Heart left ventricle (tissue), 16 donors: ENCODE data around the gene UHRF1. TPM values are rescaled to one million over a fixed set of nuclear protein-coding genes. Genes with fewer than 3 reads are reported as not detected.

Experiments used
- ATAC-seq, 4 donors: fragments of 200-7000 bp; cut with Tn5 transposase; one replicate each; pipeline ENCODE4 v1.9.1; 2020 to 2022; ENCODE audit warnings: moderate library complexity in 4 of 4, mild to moderate bottlenecking in 3 of 4, moderate number of reproducible peaks in 1 of 4
- DNase-seq, 5 donors: peaks; one replicate each; pipeline ENCODE4 v3.0.0-alpha.2; 2020
- H3K27ac ChIP-seq, 12 donors: fragments of 200-600 bp; sonication (generic) in 4 of 12; one replicate each; pipeline versions ENCODE4 v1.5.0 to v1.8.0; 2016 to 2022; ENCODE audit warnings: mild to moderate bottlenecking in 2 of 12
- H3K27me3 ChIP-seq, 9 donors: fragments of 200-600 bp; sonication (generic) in 2 of 9; one replicate each; pipeline versions ENCODE4 v1.5.1 to v1.8.0; 2016 to 2022; ENCODE audit warnings: mild to moderate bottlenecking in 3 of 9
- H3K36me3 ChIP-seq, 9 donors: fragments of 200-600 bp; sonication (generic) in 2 of 9; one replicate each; pipeline versions ENCODE4 v1.5.0 to v1.8.0; 2018 to 2022; ENCODE audit warnings: mild to moderate bottlenecking in 2 of 9
- H3K4me1 ChIP-seq, 12 donors: fragments of 200-600 bp; sonication (generic) in 4 of 12; one replicate each; pipeline versions ENCODE4 v1.5.0 to v1.8.0; 2016 to 2022; ENCODE audit warnings: mild to moderate bottlenecking in 3 of 12
- H3K4me3 ChIP-seq, 12 donors: fragments of 200-600 bp; sonication (generic) in 4 of 12; one replicate each; pipeline versions ENCODE4 v1.5.0 to v1.8.0; 2017 to 2022; ENCODE audit warnings: mild to moderate bottlenecking in 9 of 12, moderate library complexity in 4 of 12
- H3K9me3 ChIP-seq, 12 donors: fragments of 200-600 bp; sonication (generic) in 4 of 12; one replicate each; pipeline versions ENCODE4 v1.5.0 to v1.8.0; 2016 to 2022; ENCODE audit warnings: mild to moderate bottlenecking in 1 of 12
- CTCF ChIP-seq, 12 donors: fragments of 200-600 bp; sonication (generic) in 4 of 12; IDR thresholded peaks; one replicate each; pipeline versions ENCODE4 v1.5.0 to v1.8.0; 2018 to 2022; ENCODE audit warnings: antibody characterized with exemption in 12 of 12, mild to moderate bottlenecking in 5 of 12
- POLR2A ChIP-seq, 2 donors: fragments of 450-650 bp; IDR thresholded peaks; one replicate each; pipeline ENCODE4 v1.6.1; 2017; ENCODE audit warnings: antibody characterized with exemption in 2 of 2, mild to moderate bottlenecking in 2 of 2, moderate library complexity in 2 of 2
- WGBS, 4 donors: extraction: QIAGEN DNeasy Blood & Tissue Kit in 2 of 4; methylation state at CpG; one replicate each; pipeline versions ENCODE4 v1.1.5 to v1.1.7; 2013 to 2018; 5-methylcytosine and 5-hydroxymethylcytosine counted together
- intact Hi-C, 10 donors: fragments of 100-400 bp; cut with DNase I; formaldehyde crosslinking; loops; one replicate each; pipeline versions ENCODE4 v1.11.1 to v1.14.2; 2022
- polyA plus RNA-seq, 2 donors: library from polyadenylated mRNA; stranded (reverse); fragments of 200-250 nt; gene quantifications; one replicate each; pipeline ENCODE4 v1.2.3, GENCODE V29; 2013
- total RNA-seq, 9 donors: library from RNA; depleted of rRNA in 2 of 9; stranded (reverse); fragments of >200 nt in 2 of 9; fragmentation: NEBNext Ultra II Directional in 3 of 9; extraction: Animal tissue kit (Norgen Biotek cat#: 25700) in 3 of 9; gene quantifications; one replicate each; pipeline versions ENCODE4 v1.1.0 to v1.2.4, GENCODE V29; 2016 to 2023
- donor health status: ischemic (EF 13 %, LVEDD 7.1; RV severe dilation, severe dysfunction).
- donor health status: healthy with polysubstance abuse.
- donor health status: DM: no; HTN: yes; CAD: no.
- donor health status: DM: no; HTN: no; CAD: no.
- donor health status: ischemic (EF 25% LVEDD 6.9; RV normal size, moderate dysfunction).
- donor health status: ischemic (EF 25% LVEDD 5.7; RV mildly dilated, moderate dysfunction).
- donor health status: healthy.
- donor health status: DM: yes; HTN: yes; CAD: no.
- donor health status: ischemic (EF 35%, LVEDD 5.7; RV mildly dilated, moderate dysfunction).
- donor health status: nonischemic (EF 11% LVEDD 7.7; RV severe dilation, severe dysfunction).
- donor health status: DM: yes; HTN: yes; CAD: no.
- donor health status: PGD.
- donor health status: ischemic (EF 29% LVEDD 5.4; RV normal size, mild dysfunction).
- donor health status: nonischemic (EF 23%, LVEDD 6.1; RV moderate dilation, normal function).

The UHRF1 gene
- total and polyA plus RNA-seq, 11 donors, result 0.25 to 8.9 (median 0.74) TPM

GRCh38 chr19:4957981-4958380, 48.7 kb downstream of the UHRF1 start:
- Histone ChIP-seq H3K4me1 (no peaks in the 10 kb centered on the region), H3K4me3 (no peak overlapping the region), H3K9me3 (no peaks in the 10 kb centered on the region), H3K36me3 (peaks cover 0 to 8% (median 0%) of the 10 kb centered on the region in 9 donors), H3K27me3 (no peaks in the 10 kb centered on the region), H3K27ac (no peak overlapping the region)
- no peak for ATAC-seq
- TF ChIP-seq POLR2A (IDR thresholded peaks at IDR 0.05) (no peak), CTCF (IDR thresholded peaks at IDR 0.05) (no peak)
- intact Hi-C loops, result no loop called here
- DNase-seq, result no peak
- WGBS, 4 donors, result 92 to 97% (median 96%) methylated on average over 5 to 8 of the region's 8 CpGs

GRCh38 chr19:4962085-4962619, 52.9 kb downstream of the UHRF1 start:
- TF ChIP-seq POLR2A (IDR thresholded peaks at IDR 0.05) (no peak), CTCF (IDR thresholded peaks at IDR 0.05) (no peak)

GRCh38 chr19:4965061-4965460, 55.8 kb downstream of the UHRF1 start:
- 96 to 99% (median 97%) methylated on average over 6 of the region's 6 CpGs for WGBS, 4 donors
- no peak for TF ChIP-seq CTCF (IDR thresholded peaks at IDR 0.05)
- no peak for TF ChIP-seq POLR2A (IDR thresholded peaks at IDR 0.05)
- no peaks in the 10 kb centered on the region for H3K27me3 ChIP-seq
- ATAC-seq (no peak), DNase-seq (no peak)
- H3K4me3 ChIP-seq, result no peak overlapping the region
- H3K4me1 ChIP-seq, result peaks cover 0 to 10% (median 6%) of the 10 kb centered on the region in 12 donors
- intact Hi-C loops, result loop anchor here in 4 of 10 donors (5.0 kb wide), 5 partner anchors 67 to 508 kb away; partner anchors contain the start of genes PLIN3 (in 2 of the 4), DPP9 (in 1 of the 4) and UBXN6 (in 1 of the 4)
- H3K27ac ChIP-seq, result no peak overlapping the region
- peaks cover 0 to 7% (median 0%) of the 10 kb centered on the region in 9 donors for H3K36me3 ChIP-seq
- no peaks in the 10 kb centered on the region for H3K9me3 ChIP-seq

More at GRCh38 chr19:4962085-4962619, 52.9 kb downstream of the UHRF1 start:
- Histone ChIP-seq H3K9me3 (no peaks in the 10 kb centered on the region), H3K27me3 (no peaks in the 10 kb centered on the region), H3K4me3 (no peak overlapping the region), H3K4me1 (no peaks in the 10 kb centered on the region), H3K36me3 (peaks cover 0 to 8% (median 0%) of the 10 kb centered on the region in 9 donors), H3K27ac (no peak overlapping the region)
- intact Hi-C loops, result no loop called here
- 96 to 99% (median 97%) methylated on average over 7 of the region's 7 CpGs for WGBS, 4 donors
- ATAC-seq (no peak), DNase-seq (no peak)

GRCh38 chr19:4966591-4966990, 57.3 kb downstream of the UHRF1 start:
- ATAC-seq, result no peak

More at GRCh38 chr19:4966591-4966990, 57.3 kb downstream of the UHRF1 start:
- DNase-seq, result no peak
- Histone ChIP-seq H3K4me3 (no peak overlapping the region), H3K36me3 (peaks cover 0 to 3% (median 0%) of the 10 kb centered on the region in 9 donors), H3K27ac (no peak overlapping the region), H3K9me3 (no peaks in the 10 kb centered on the region), H3K27me3 (no peaks in the 10 kb centered on the region), H3K4me1 (peaks cover 0 to 26% (median 21%) of the 10 kb centered on the region in 12 donors)
- intact Hi-C loops, result loop anchor here in 4 of 10 donors (5.0 kb wide), 5 partner anchors 66 to 509 kb away; partner anchors contain the start of genes PLIN3 (in 2 of the 4), DPP9 (in 1 of the 4) and UBXN6 (in 1 of the 4)
- TF ChIP-seq POLR2A (IDR thresholded peaks at IDR 0.05), result no peak
- no peak for TF ChIP-seq CTCF (IDR thresholded peaks at IDR 0.05)
- WGBS, 4 donors, result 80 to 87% (median 85%) methylated on average over 6 of the region's 6 CpGs
